GM12878 (cell line): Measurements from ENCODE around the gene KPNA3. TPM values are rescaled to one million over a fixed set of nuclear protein-coding genes. Genes with fewer than 3 reads are reported as not detected.

ENCODE experiments used
- ATF2 ChIP-seq: IDR thresholded peaks from 2 replicates; pipeline ENCODE4 v1.6.1; 2012; ENCODE audit warnings: low read length, inconsistent platforms
- CTCF ChIP-seq, 3 experiments: IDR thresholded peaks in 2 of 3; conservative IDR thresholded peaks in 1 of 3; 2 replicates each; pipeline ENCODE4 v1.5.1; 2011; ENCODE audit warnings: low read depth in 3 of 3, low read length in 3 of 3, mild to moderate bottlenecking in 3 of 3, control low read depth in 2 of 3, moderate library complexity in 2 of 3, inconsistent platforms in 1 of 3, mixed read lengths in 1 of 3; ENCODE audit not compliant: control insufficient read depth in 2 of 3, insufficient read depth in 1 of 3; ENCODE audit errors: extremely low read depth in 1 of 3
- DPF2 ChIP-seq: fragments of 450-650 bp; IDR thresholded peaks from 2 replicates; pipeline ENCODE4 v1.6.1; 2017; ENCODE audit warnings: mild to moderate bottlenecking
- EGR1 ChIP-seq, 2 experiments: IDR thresholded peaks; 1 replicate in 1 of 2; 2 replicates in 1 of 2; pipeline ENCODE4 v1.6.1; 2011 to 2012; ENCODE audit warnings: low read depth in 2 of 2, low read length in 2 of 2, borderline replicate concordance in 1 of 2, mild to moderate bottlenecking in 1 of 2, moderate library complexity in 1 of 2
- FOS ChIP-seq: IDR thresholded peaks from 3 replicates; pipeline ENCODE4 v1.6.1; 2011; ENCODE audit warnings: borderline replicate concordance; ENCODE audit not compliant: insufficient read length; ENCODE audit errors: extremely low read depth
- GABPA ChIP-seq: IDR thresholded peaks from 2 replicates; pipeline ENCODE4 v1.6.1; 2014; ENCODE audit warnings: antibody characterized with exemption, low read depth, mild to moderate bottlenecking, inconsistent platforms
- IKZF1 ChIP-seq: fragments of 450-650 bp; conservative IDR thresholded peaks from 2 replicates; pipeline ENCODE4 v1.6.1; 2017; ENCODE audit warnings: antibody characterized with exemption, mild to moderate bottlenecking
- IKZF2 ChIP-seq, 2 experiments: fragments of 450-650 bp; IDR thresholded peaks; 2 replicates each; pipeline ENCODE4 v1.6.1; 2017; ENCODE audit warnings: mild to moderate bottlenecking in 2 of 2, moderate library complexity in 2 of 2
- MXI1 ChIP-seq: fragments of 150-350 bp; IDR thresholded peaks from 2 replicates; pipeline ENCODE4 v1.6.1; 2011; ENCODE audit warnings: low read depth, mild to moderate bottlenecking, inconsistent platforms, low read length, improper control_type of control experiment
- NFIC ChIP-seq: IDR thresholded peaks from 2 replicates; pipeline ENCODE4 v1.6.1; 2012; ENCODE audit warnings: low read depth, mild to moderate bottlenecking, inconsistent platforms, low read length, moderate library complexity
- NFYB ChIP-seq: IDR thresholded peaks from 2 replicates; pipeline ENCODE4 v1.6.1; 2011; ENCODE audit warnings: low read depth, mild to moderate bottlenecking, low read length, improper control_type of control experiment, moderate library complexity; ENCODE audit not compliant: insufficient read depth
- NKRF ChIP-seq: fragments of 450-650 bp; conservative IDR thresholded peaks from 2 replicates; pipeline ENCODE4 v1.6.1; 2017; ENCODE audit warnings: mild to moderate bottlenecking, moderate library complexity
- NR2C1 ChIP-seq: fragments of 450-650 bp; IDR thresholded peaks from 2 replicates; pipeline ENCODE4 v1.6.1; 2017; ENCODE audit warnings: antibody characterized with exemption, mild to moderate bottlenecking, moderate library complexity
- POLR2A ChIP-seq: IDR thresholded peaks from 2 replicates; pipeline ENCODE4 v1.6.1; 2011; ENCODE audit warnings: low read depth, mild to moderate bottlenecking, low read length
- POLR2AphosphoS5 ChIP-seq: IDR thresholded peaks from 2 replicates; pipeline ENCODE4 v1.6.1; 2011; ENCODE audit warnings: mild to moderate bottlenecking, low read length, inconsistent platforms
- RB1 ChIP-seq: fragments of 450-650 bp; formaldehyde crosslinking; IDR thresholded peaks from 2 replicates; pipeline ENCODE4 v1.6.1; 2017; ENCODE audit warnings: mild to moderate bottlenecking, borderline replicate concordance
- RELA ChIP-seq: fragments of 450-650 bp; IDR thresholded peaks from 2 replicates; pipeline ENCODE4 v1.8.0; 2014; ENCODE audit warnings: borderline replicate concordance; ENCODE audit not compliant: partially characterized antibody
- RELB ChIP-seq: fragments of 450-650 bp; IDR thresholded peaks from 2 replicates; pipeline ENCODE4 v1.6.1; 2017; ENCODE audit warnings: low read depth, mild to moderate bottlenecking, moderate library complexity
- SIX5 ChIP-seq: IDR thresholded peaks from 2 replicates; pipeline ENCODE4 v1.6.1; 2011; ENCODE audit warnings: mild to moderate bottlenecking, low read depth, low read length, moderate library complexity; ENCODE audit not compliant: severe bottlenecking
- SMAD1 ChIP-seq: fragments of 450-650 bp; IDR thresholded peaks from 2 replicates; pipeline ENCODE4 v1.6.1; 2018; ENCODE audit warnings: mild to moderate bottlenecking, low read depth; ENCODE audit not compliant: partially characterized antibody
- SMARCA5 ChIP-seq: fragments of 450-650 bp; IDR thresholded peaks from 2 replicates; pipeline ENCODE4 v1.6.1; 2017; ENCODE audit warnings: mild to moderate bottlenecking
- SP1 ChIP-seq: IDR thresholded peaks from one replicate; pipeline ENCODE4 v1.6.1; 2011; ENCODE audit warnings: low read depth, low read length
- STAT3 ChIP-seq: IDR thresholded peaks from 2 replicates; pipeline ENCODE4 v1.6.1; 2011; ENCODE audit warnings: low read depth, low read length, improper control_type of control experiment
- ZSCAN29 ChIP-seq: fragments of 450-650 bp; IDR thresholded peaks from 2 replicates; pipeline ENCODE4 v1.6.1; 2017; ENCODE audit warnings: mild to moderate bottlenecking, moderate library complexity
- polyA plus RNA-seq, 11 experiments: library from polyadenylated mRNA; depleted of rRNA in 4 of 11; unstranded in 6 of 11; stranded (reverse) in 5 of 11; fragments of >200 nt; fragmentation: Nextera tagmentation in 4 of 11; fragmentation: Illumina TruSeq in 1 of 11; extraction: Ambion mirVana in 4 of 11; extraction: Trizol in 1 of 11; gene quantifications; 1 replicate in 1 of 11; 2 replicates in 10 of 11; pipeline versions ENCODE4 v1.2.1 to v1.2.3, GENCODE V29; 2011 to 2016; ENCODE audit warnings: inconsistent platforms in 2 of 11, missing spikeins in 2 of 11, low read depth in 1 of 11
- total RNA-seq, 4 experiments: library from RNA; depleted of rRNA in 3 of 4; stranded (reverse); fragments of >200 nt in 3 of 4; fragmentation: Illumina TruSeq in 1 of 4; extraction: Trizol in 1 of 4; gene quantifications; 2 replicates each; pipeline versions ENCODE4 v1.2.1 to v1.2.3, GENCODE V29; 2013 to 2021

Gene KPNA3
- total and polyA plus RNA-seq, 10 of the 15 experiments (the other 5 are each of a cell fraction or from before 2014, with no cell fraction given): 23.3 to 50.5 (median 31.1) TPM

- peak; percentile 32; the same call in 1 of the 2 replicates for TF ChIP-seq RB1
- peak; percentile 69 for TF ChIP-seq DPF2
- TF ChIP-seq SMARCA5: 0 out of 2 replicates have a peak, but pooled peaks have one; percentile 74
- TF ChIP-seq SP1: peak; percentile 61
- TF ChIP-seq IKZF1: peak; percentile 86
- TF ChIP-seq RELA: no peak
- 0 out of 4 replicates have a peak, but pooled peaks of 1 of the 2 experiments have one; percentile 4 for TF ChIP-seq IKZF2 (IDR thresholded peaks at IDR 0.05)
- TF ChIP-seq EGR1 (IDR thresholded peaks at IDR 0.05; ENCODE audit: borderline replicate concordance in 1 of 2, low read depth in 2 of 2, low read length in 2 of 2): peak in 1 of 2 experiments; percentile 53; a peak in 1 of 3 replicates
- TF ChIP-seq STAT3: no peak
- TF ChIP-seq NFIC: no peak
- TF ChIP-seq CTCF (IDR thresholded peaks at IDR 0.05 in 2 of 3, conservative IDR thresholded peaks at IDR 0.05 in 1 of 3; ENCODE audit: control insufficient read depth in 2 of 3, extremely low read depth in 1 of 3, insufficient read depth in 1 of 3, low read depth in 3 of 3, low read length in 3 of 3): no peak
- 0 out of 2 replicates have a peak, but pooled peaks have one; percentile 7 for TF ChIP-seq NR2C1
- peak; percentile 86 for TF ChIP-seq POLR2A
- TF ChIP-seq GABPA: no peak
- no peak for TF ChIP-seq ATF2
- peak; percentile 58; the same call in 1 of the 2 replicates for TF ChIP-seq POLR2AphosphoS5
- peak; percentile 75 for TF ChIP-seq MXI1
- peak; percentile 81 for TF ChIP-seq NKRF
- TF ChIP-seq SIX5: no peak
- TF ChIP-seq SMAD1: no peak
- no peak for TF ChIP-seq ZSCAN29
- no peak for TF ChIP-seq FOS
- TF ChIP-seq NFYB: peak; percentile 72; the same call in 1 of the 2 replicates
- TF ChIP-seq RELB: 0 out of 2 replicates have a peak, but pooled peaks have one; percentile 12
Observed at GRCh38 chr13:49690995-49691784, 101.3 kb downstream of the KPNA3 start, which contains the start of gene EBPL (continued).
